Nasal cavity respiratory epithelium epithelial cell of viscerocranial mucosa (primary cell): ENCODE measurements around the gene HDAC4. TPM values are rescaled to one million over a fixed set of nuclear protein-coding genes. Genes with fewer than 3 reads are reported as not detected.

Experiments used
- total RNA-seq: library from RNA; depleted of rRNA; stranded (reverse); fragments of >200 nt; gene quantifications from 2 replicates; pipeline ENCODE4 v1.2.3, GENCODE V29; 2014

HDAC4 gene
- total RNA-seq, result 10.6 and 15.9 TPM in 2 replicates

DNA sequence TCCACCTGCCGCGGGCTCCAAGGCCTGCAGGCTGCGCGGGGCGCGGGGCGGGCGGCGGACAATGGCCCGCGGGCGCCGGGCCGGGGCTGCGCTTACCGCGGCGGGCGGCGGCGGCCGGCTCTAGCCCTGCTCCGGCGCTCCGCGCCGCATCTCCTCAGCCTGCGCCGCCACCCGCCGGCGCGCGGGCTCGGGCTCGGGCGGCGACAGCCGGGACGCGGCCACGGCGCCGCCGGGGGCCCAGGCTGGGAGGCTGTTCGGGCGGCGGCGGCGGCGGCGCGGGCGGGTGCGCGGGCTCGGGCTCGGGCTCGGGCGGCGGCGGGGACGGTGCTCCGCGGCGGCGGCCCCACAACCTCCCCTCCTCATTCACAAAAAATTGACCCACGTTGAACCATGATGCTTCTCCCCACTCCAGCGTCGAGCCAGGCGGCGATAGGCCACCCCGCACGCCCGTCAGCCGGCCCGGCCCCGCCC lies at the start of gene HDAC4:
Gene HDAC4, minus strand, starts transcription at position 425 of the 471 bp plus-strand sequence. CDS start 48,321 bp downstream, outside the sequence.

